Tibial nerve (tissue), 4 donors: ENCODE measurements around the gene S100A6. TPM values are rescaled to one million over a fixed set of nuclear protein-coding genes. Genes with fewer than 3 reads are reported as not detected.

Experiments used
- DNase-seq, 2 donors: peaks; one replicate each; pipeline ENCODE4 v3.0.0-alpha.2; 2019; ENCODE audit warnings: low spot score in 2 of 2
- H3K27ac ChIP-seq, 4 donors: fragments of 200-600 bp; sonication (generic) in 3 of 4; one replicate each; pipeline ENCODE4 v1.5.1; 2017 to 2019; ENCODE audit warnings: mild to moderate bottlenecking in 1 of 4
- H3K27me3 ChIP-seq, 2 donors: fragments of 200-600 bp; sonication (generic) in 1 of 2; one replicate each; pipeline versions ENCODE4 v1.5.1 to v1.6.0; 2017 to 2019
- H3K36me3 ChIP-seq, 3 donors: fragments of 200-600 bp; sonication (generic); one replicate each; pipeline ENCODE4 v1.5.1; 2018 to 2019
- H3K4me1 ChIP-seq, 4 donors: fragments of 200-600 bp; sonication (generic) in 3 of 4; one replicate each; pipeline ENCODE4 v1.5.1; 2017 to 2019
- H3K4me3 ChIP-seq, 4 donors: fragments of 200-600 bp; sonication (generic) in 3 of 4; one replicate each; pipeline ENCODE4 v1.5.1; 2017 to 2019; ENCODE audit warnings: mild to moderate bottlenecking in 1 of 4, moderate library complexity in 1 of 4
- H3K9me3 ChIP-seq, 4 donors: fragments of 200-600 bp; sonication (generic) in 3 of 4; one replicate each; pipeline ENCODE4 v1.5.1; 2017 to 2019
- CTCF ChIP-seq, 5 experiments: fragments of 200-600 bp in 3 of 5; fragments of 450-650 bp in 2 of 5; sonication (generic) in 3 of 5; IDR thresholded peaks; one replicate each; pipeline ENCODE4 v1.5.1; 2016 to 2019; ENCODE audit warnings: antibody characterized with exemption in 5 of 5, mild to moderate bottlenecking in 3 of 5, moderate library complexity in 2 of 5
- EP300 ChIP-seq, 2 donors: sonication (generic); formaldehyde crosslinking; IDR thresholded peaks; one replicate each; pipeline ENCODE4 v1.6.1; 2017; ENCODE audit warnings: antibody characterized with exemption in 2 of 2, mild to moderate bottlenecking in 1 of 2
- POLR2A ChIP-seq, 2 donors: fragments of 450-650 bp; IDR thresholded peaks; one replicate each; pipeline ENCODE4 v1.6.1; 2017; ENCODE audit warnings: antibody characterized with exemption in 2 of 2, mild to moderate bottlenecking in 2 of 2, moderate library complexity in 2 of 2
- WGBS, 2 donors: methylation state at CpG; one replicate each; pipeline ENCODE4 v1.1.5; 2018; 5-methylcytosine and 5-hydroxymethylcytosine counted together
- total RNA-seq, 4 donors: library from RNA; depleted of rRNA; stranded (reverse); fragments of >200 nt; gene quantifications; one replicate each; pipeline ENCODE4 v1.1.0, GENCODE V29; 2016

The S100A6 gene
- total RNA-seq, 4 donors from 2014 or later = 651 to 1,173 (median 946) TPM

- H3K27ac ChIP-seq = peak overlapping the region in 1 of 4 donors; percentile 88
- H3K4me1 ChIP-seq = peaks cover 0 to 62% (median 33%) of the 10 kb centered on the region in 4 donors
- DNase-seq = no peak
- H3K27me3 ChIP-seq = no peaks in the 10 kb centered on the region
- WGBS, 2 donors = 80 to 85% methylated on average over 4 of the region's 4 CpGs
- TF ChIP-seq CTCF (IDR thresholded peaks at IDR 0.05) (no peak), POLR2A (IDR thresholded peaks at IDR 0.05) (no peak), EP300 (IDR thresholded peaks at IDR 0.05) (no peak)
- H3K9me3 ChIP-seq = no peaks in the 10 kb centered on the region
- H3K4me3 ChIP-seq = no peak overlapping the region
- H3K36me3 ChIP-seq = no peaks in the 10 kb centered on the region
Observed at GRCh38 chr1:153539395-153540093, 3.8 kb upstream of the S100A6 start.

- 76 to 81% methylated on average over 6 of the region's 6 CpGs for WGBS, 2 donors
- TF ChIP-seq CTCF (IDR thresholded peaks at IDR 0.05) (no peak), POLR2A (IDR thresholded peaks at IDR 0.05) (no peak), EP300 (IDR thresholded peaks at IDR 0.05) (no peak)
- no peak for DNase-seq
Observed at GRCh38 chr1:153538315-153538821, 2.6 kb upstream of the S100A6 start.

GRCh38 chr1:153537376-153537730 is 1.6 kb upstream of the S100A6 start:
- no peak for DNase-seq
- H3K27ac ChIP-seq = peak overlapping the region in 2 of 4 donors; percentile 96 to 99
- H3K4me1 ChIP-seq = peaks cover 0 to 62% (median 26%) of the 10 kb centered on the region in 4 donors
- no peaks in the 10 kb centered on the region for H3K9me3 ChIP-seq
- no peaks in the 10 kb centered on the region for H3K27me3 ChIP-seq
- TF ChIP-seq EP300 (IDR thresholded peaks at IDR 0.05) = no peak
- TF ChIP-seq POLR2A (IDR thresholded peaks at IDR 0.05) = no peak
- TF ChIP-seq CTCF (IDR thresholded peaks at IDR 0.05) = no peak
- no peaks in the 10 kb centered on the region for H3K36me3 ChIP-seq
- WGBS, 2 donors = 87 to 94% methylated on average over 6 of the region's 6 CpGs
- H3K4me3 ChIP-seq = no peak overlapping the region

More at GRCh38 chr1:153538315-153538821, 2.6 kb upstream of the S100A6 start:
- H3K27ac ChIP-seq = peak overlapping the region in 2 of 4 donors; percentile 8 to 26
- H3K36me3 ChIP-seq = no peaks in the 10 kb centered on the region
- peaks cover 0 to 62% (median 27%) of the 10 kb centered on the region in 4 donors for H3K4me1 ChIP-seq
- H3K9me3 ChIP-seq = no peaks in the 10 kb centered on the region
- H3K27me3 ChIP-seq = no peaks in the 10 kb centered on the region
- no peak overlapping the region for H3K4me3 ChIP-seq

GRCh38 chr1:153536671-153537375 is 1.0 kb upstream of the S100A6 start:
- Histone ChIP-seq H3K9me3 (no peaks in the 10 kb centered on the region), H3K4me3 (peak overlapping the region; percentile 67 to 99 (median 78)), H3K36me3 (no peaks in the 10 kb centered on the region), H3K4me1 (peaks cover 0 to 62% (median 28%) of the 10 kb centered on the region in 4 donors), H3K27ac (peak overlapping the region; percentile 96 to 100 (median 98)), H3K27me3 (no peaks in the 10 kb centered on the region)
- no peak for DNase-seq
- no peak for TF ChIP-seq EP300 (IDR thresholded peaks at IDR 0.05)
- WGBS, 2 donors = 77% methylated on average over 9 of the region's 9 CpGs

GRCh38 chr1:153536012-153536670 is 350 bp upstream of the S100A6 start:
- TF ChIP-seq CTCF (IDR thresholded peaks at IDR 0.05) (no peak), EP300 (IDR thresholded peaks at IDR 0.05) (peak; percentile 40 to 94), POLR2A (IDR thresholded peaks at IDR 0.05) (peak; percentile 70 to 85)
- WGBS, 2 donors = 1 to 3% methylated on average over 23 to 32 of the region's 38 CpGs
- Histone ChIP-seq H3K9me3 (no peaks in the 10 kb centered on the region), H3K36me3 (no peaks in the 10 kb centered on the region), H3K4me1 (peaks cover 0 to 62% (median 29%) of the 10 kb centered on the region in 4 donors), H3K27me3 (no peaks in the 10 kb centered on the region), H3K27ac (peak overlapping the region; percentile 96 to 100 (median 98)), H3K4me3 (peak overlapping the region; percentile 67 to 99 (median 78))
- DNase-seq = peak; percentile 83 to 84
